VCaP (cell line): ENCODE results near the gene EPHA1.

Experiments used
- H3K27ac ChIP-seq: fragments of 450-650 bp; 2 replicates; pipeline ENCODE4 v1.5.1; 2017
- TF ChIP-seq, protein P1 (sequence below): fragments of 450-650 bp; conservative IDR thresholded peaks from 2 replicates; pipeline ENCODE4 v1.5.1; 2017; ENCODE audit warnings: mild to moderate bottlenecking, moderate library complexity

The EPHA1 gene

DNA sequence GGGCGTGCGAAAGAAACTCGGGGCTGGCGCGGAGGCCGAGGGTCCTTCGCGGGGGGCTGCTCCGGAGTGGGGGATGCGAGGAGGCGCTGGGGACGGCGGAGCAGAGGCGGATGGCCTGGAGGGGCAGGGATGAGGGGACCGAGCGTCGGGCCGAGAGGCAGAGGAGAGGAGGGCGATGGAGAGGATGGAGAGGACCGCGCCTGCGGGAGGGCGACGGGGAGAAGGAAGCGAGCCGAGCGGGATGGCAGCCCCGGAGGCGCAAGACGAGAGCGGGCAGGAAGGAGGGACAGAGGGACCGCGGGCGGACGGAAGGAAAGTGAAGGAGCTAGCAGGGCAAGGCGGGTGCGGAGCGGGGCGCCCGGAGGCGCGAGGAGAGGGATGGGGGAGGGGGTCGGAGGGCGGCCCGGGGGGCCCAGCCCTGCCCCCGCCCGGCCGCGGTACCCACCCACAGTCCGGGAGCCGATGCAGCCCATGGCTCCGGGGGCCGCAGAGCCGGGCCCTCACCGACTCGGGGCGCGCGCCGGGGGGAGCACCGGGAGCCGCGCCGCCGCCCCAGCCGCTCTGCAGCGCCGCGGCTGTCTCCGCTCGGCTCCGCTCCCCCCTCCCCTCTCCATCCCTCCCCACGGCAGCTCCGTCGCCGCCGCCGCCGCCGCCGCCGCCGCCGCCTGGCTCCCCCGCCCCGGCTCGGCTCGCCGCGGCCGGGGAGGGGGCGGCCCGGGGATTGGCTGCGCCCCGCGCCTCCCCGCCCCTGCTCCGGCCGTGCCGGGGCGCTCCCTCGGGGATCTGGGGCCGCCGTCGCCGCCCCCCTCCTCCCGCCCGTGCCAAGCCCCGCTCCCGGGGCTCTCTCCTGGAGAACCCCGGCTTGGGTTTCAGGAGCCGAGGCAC is 46.3 kb downstream of the EPHA1 start, which contains the start of gene FAM131B:
Gene FAM131B (minus strand): TSS at position 583 of the 885 bp plus-strand sequence. CDS start 110 bp downstream, at position 473.
- H3K27ac ChIP-seq, result peak within 1 kb of the TSS; percentile 58; the same call in 1 of the 2 replicates
- TF ChIP-seq, protein P1, sequence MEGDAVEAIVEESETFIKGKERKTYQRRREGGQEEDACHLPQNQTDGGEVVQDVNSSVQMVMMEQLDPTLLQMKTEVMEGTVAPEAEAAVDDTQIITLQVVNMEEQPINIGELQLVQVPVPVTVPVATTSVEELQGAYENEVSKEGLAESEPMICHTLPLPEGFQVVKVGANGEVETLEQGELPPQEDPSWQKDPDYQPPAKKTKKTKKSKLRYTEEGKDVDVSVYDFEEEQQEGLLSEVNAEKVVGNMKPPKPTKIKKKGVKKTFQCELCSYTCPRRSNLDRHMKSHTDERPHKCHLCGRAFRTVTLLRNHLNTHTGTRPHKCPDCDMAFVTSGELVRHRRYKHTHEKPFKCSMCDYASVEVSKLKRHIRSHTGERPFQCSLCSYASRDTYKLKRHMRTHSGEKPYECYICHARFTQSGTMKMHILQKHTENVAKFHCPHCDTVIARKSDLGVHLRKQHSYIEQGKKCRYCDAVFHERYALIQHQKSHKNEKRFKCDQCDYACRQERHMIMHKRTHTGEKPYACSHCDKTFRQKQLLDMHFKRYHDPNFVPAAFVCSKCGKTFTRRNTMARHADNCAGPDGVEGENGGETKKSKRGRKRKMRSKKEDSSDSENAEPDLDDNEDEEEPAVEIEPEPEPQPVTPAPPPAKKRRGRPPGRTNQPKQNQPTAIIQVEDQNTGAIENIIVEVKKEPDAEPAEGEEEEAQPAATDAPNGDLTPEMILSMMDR, result no peak

DNA sequence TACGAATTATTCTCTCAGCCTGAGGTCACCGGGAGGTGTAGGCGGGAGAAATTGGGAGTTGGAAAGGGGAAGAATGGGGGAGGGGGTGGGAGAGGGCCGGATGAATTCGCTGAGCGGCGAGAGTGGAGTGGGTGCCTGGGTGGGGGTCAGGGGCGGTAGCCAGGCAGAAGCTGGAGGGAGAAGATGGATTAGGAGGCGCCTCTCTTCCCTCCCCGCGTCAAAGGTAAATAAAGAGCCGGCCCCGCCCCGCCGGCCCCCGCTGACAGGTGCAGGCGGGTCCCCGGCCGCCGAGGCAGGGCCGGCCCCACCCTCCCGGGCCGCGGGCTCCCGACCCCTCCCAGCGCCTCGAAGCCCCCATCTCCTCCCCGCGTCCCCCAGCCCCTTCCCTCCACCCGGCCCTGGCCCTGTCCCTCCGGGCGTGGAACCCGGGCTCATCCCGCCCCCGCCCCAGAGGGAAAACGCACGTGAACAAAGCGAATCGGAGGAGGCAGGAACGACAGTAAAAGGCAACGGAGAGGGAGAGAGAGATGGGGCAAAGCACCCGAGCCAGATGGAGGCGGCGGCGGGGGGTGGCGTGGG is 47.0 kb downstream of the EPHA1 start:
- peak overlapping the region; percentile 58; the same call in 1 of the 2 replicates for H3K27ac ChIP-seq
- TF ChIP-seq, protein P1, result no peak

DNA sequence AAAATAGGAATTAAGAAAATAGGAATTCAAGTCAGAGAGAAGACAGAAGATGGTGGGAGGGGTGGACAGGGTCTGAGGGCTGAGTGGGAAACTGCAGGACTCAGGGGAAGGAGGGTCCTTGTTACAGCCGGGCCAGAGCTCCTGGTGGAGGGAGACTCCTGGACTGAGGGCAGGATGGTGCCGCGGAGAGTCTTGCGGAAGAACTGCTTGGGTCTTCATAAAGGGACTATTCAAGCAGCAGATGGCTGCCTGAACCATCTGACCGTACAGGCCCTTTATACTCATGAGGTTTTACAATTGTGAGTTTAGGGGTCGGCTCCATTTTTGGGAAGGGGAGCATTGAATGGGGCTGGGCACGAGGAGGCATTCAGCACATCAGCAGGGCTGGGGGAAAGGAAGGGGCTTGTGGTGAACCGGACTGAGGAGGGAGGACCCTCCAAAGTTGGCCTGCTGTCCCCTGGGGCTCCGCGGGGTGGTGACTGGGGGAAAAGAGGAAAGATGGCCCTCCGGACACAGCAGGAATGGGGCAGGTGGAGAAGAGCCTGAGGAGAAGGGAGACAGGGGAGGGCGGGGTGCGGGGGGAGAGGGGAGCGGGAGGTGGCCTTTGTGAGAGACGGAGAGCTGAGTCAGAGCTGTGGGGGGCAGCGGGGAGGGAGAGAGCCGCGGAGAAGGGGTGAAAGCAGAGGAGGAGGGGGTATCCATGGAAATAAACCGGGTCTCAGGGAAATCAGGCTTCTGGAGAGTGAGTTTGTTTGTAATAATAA is 47.7 kb downstream of the EPHA1 start:
- TF ChIP-seq, protein P1, result no peak
- H3K27ac ChIP-seq, result no peak overlapping the region

DNA sequence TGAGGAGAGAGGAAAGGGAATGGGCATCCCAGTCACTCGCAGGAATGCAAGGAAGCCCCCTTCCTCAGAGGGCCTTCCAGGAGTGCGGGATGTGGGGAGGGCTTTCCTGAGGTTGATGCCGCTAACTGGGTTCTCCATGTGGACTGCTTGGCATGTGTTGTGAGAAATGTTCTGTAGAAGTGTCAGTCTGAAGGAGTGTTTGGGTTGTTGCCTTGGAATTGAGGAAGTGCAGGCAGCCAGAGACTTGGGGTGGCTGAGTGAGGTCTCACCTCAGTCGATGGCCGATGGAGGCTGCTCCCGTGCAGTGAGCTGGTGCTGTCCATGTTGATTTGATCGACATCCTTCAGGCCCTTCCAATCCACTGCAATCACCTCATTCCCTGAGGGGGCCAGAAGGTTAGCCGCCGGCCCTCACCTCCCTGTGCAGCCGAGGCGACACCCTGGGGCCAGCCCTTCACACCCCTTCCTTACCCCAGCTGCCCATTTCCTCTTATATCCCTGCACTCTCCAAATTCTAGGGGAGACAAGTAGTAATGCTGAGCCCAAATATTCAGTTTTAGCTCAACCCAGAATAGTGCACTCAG is 48.8 kb downstream of the EPHA1 start:
- TF ChIP-seq, protein P1, result no peak
- no peak overlapping the region for H3K27ac ChIP-seq

DNA sequence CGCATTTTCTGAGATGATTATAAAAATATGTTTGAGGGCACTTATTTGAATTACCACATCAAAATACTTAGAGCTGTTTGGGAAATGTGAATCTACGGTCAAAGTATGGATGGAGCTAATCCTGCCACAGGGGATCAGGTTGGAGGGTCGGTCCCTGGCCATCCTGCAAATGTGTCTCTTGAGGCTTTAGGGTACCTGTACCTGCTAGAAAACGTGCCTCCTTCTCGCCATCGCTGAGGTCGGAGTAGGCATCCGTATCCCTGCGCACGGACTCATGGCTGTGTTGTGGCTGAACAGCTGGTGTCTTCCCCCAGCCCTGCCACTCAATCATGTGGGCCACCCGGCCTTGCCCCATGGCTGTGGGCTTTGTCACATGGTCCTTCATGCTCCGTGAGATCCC is 50.0 kb downstream of the EPHA1 start:
- no peak overlapping the region for H3K27ac ChIP-seq
- TF ChIP-seq, protein P1, result no peak

DNA sequence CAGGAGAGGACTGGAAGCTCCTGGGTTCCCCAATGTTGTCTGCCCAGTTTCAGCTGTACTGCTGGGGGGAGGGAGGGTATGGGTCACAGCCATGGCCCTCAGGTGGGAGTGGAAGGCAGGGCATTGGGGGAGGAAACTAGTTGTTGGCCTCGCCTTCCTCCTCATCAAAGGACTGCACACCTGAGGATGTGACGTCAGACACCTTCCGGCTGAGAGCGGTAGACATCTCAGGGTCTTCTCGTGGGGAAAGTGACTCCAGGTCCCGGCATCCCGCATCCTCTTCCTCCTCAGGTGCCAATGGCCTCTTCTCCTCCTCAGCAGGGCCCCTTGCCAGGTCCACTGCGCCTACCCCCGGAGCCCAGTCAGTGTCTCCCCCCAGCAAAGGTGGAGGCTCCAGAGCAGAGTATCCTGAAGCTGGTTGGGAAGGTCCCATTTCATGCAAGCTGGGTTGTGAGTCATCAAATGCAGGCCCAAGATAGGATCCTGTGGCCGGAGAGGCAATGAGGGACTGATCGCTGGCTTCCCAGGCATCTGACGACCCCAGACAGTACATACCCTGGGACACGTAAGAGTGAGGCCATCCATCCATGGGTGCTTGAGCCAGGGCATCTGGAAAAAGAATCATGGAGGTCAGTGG is 52.1 kb downstream of the EPHA1 start:
- TF ChIP-seq, protein P1, result no peak
- H3K27ac ChIP-seq, result no peak overlapping the region
